Tongue (tissue), 3 donors: ENCODE results near the gene PEX12. TPM values are rescaled to one million over a fixed set of nuclear protein-coding genes. Genes with fewer than 3 reads are reported as not detected.
"Not testable (repeated sequence)": the region's sequence is repeated elsewhere in the genome, so short reads cannot be mapped to it uniquely, and the experiment has no call there.

Experiments used
- DNase-seq: peaks from one replicate; pipeline ENCODE4 v3.0.0-alpha.2; 2015
- small RNA-seq: library from RNA; depleted of rRNA; stranded (forward); fragments of <200 nt; gene quantifications from one replicate; pipeline ENCODE3, GENCODE V24; 2014; ENCODE audit warnings: low replicate concordance
- total RNA-seq: library from RNA; depleted of rRNA; stranded (reverse); fragments of >200 nt; gene quantifications from one replicate; pipeline ENCODE4 v1.2.3, GENCODE V29; 2014

The PEX12 gene
- total RNA-seq, 1 donor from 2014 or later: 4.2 TPM

GRCh38 chr17:35535406-35535805, 43.0 kb downstream of the PEX12 start:
- not testable (repeated sequence) for DNase-seq

DNA sequence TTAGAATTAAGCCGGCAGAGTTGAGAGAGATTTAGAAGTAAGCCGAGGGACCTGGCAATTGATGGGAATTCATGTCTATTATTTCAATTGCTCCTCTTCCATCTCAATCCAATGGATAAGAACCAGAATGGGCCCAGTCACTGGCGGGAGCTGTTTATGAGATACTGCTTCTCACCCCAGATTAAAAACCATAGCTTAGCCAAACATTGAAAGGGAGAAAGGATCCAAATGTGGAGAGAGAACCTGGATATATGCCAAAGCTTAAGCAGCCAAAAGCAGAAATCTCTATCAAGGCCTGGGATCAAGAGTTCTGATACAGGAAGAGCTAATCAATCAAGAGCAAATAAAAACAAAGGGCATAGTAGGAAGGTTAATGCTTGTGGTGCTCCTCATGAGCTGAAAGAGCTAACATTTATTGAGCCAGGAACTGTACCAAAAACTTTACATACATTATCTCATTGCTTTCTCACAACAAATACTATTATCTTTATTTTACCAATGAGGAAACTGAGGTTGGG, 43.7 kb downstream of the PEX12 start:
- no peak for DNase-seq

- DNase-seq: no peak
Measured at GRCh38 chr17:35531160-35531559, 47.2 kb downstream of the PEX12 start.

GRCh38 chr17:35529866-35530265, 48.5 kb downstream of the PEX12 start:
- no peak for DNase-seq

- not testable (repeated sequence) for DNase-seq
Measured at GRCh38 chr17:35529326-35529725, 49.0 kb downstream of the PEX12 start.

Small RNAs within 50 kb of the gene (small RNA-seq; reads per million reads assigned to genes)
- gene AC004134.1: not detected
- gene AC015911.1: not detected
- gene SNORD7: 23.4 reads per million, percentile 95 among the genes with 10 or more reads in this experiment

Other genes with a start within 250 kb of the PEX12 start
- 18.1 TPM for gene SLFN11, start 204.9 kb downstream of the PEX12 start, total RNA-seq
- 16.0 TPM for gene SLFN12, start 146.1 kb downstream of the PEX12 start, total RNA-seq
- gene SLFN13, start 129.8 kb downstream of the PEX12 start, total RNA-seq: 6.2 TPM
- 0.62 TPM for gene SLFN12L, start 40.9 kb downstream of the PEX12 start, total RNA-seq
- 0.31 TPM for gene SLFN14, start 17.8 kb downstream of the PEX12 start, total RNA-seq
- 77.1 TPM for gene AP2B1, start 8.8 kb upstream of the PEX12 start, total RNA-seq
- 0.62 TPM for gene RASL10B, start 153.1 kb upstream of the PEX12 start, total RNA-seq
- not detected for gene GAS2L2, start 174.7 kb upstream of the PEX12 start, total RNA-seq
- not detected for gene C17orf50, start 182.3 kb upstream of the PEX12 start, total RNA-seq
- 3.5 TPM for gene MMP28, start 217.1 kb upstream of the PEX12 start, total RNA-seq
- 94.0 TPM for gene TAF15, start 230.9 kb upstream of the PEX12 start, total RNA-seq